H1 (cell line): Measurements from ENCODE around the gene IL16. TPM values are rescaled to one million over a fixed set of nuclear protein-coding genes. Genes with fewer than 3 reads are reported as not detected.

Source experiments
- CTCF ChIA-PET: fragments of 300-600 bp; sonication (Branson Sonifier 250); formaldehyde crosslinking; loops from one replicate; lab custom pipeline; 2021; ENCODE audit not compliant: partially characterized antibody; lab: Charles Lee
- POLR2A ChIA-PET: fragments of 300-600 bp; sonication (Branson Sonifier 250); formaldehyde crosslinking; loops from one replicate; lab custom pipeline; 2021; ENCODE audit warnings: inconsistent platforms; ENCODE audit not compliant: partially characterized antibody; lab: Charles Lee
- DNase-seq, 2 experiments: peaks; one replicate each; pipeline versions ENCODE4 v3.0.0 to v3.0.0-alpha.2; 2010 to 2022; ENCODE audit warnings: low spot score in 2 of 2, low read depth in 1 of 2, mixed read lengths in 1 of 2
- FAIRE-seq: peaks from 2 replicates; lab custom pipeline; 2011; peaks lifted over from hg19 to GRCh38; lab: Jason Lieb, UNC
- H2AFZ ChIP-seq: 2 replicates; pipeline ENCODE4 v1.8.1; 2012; ENCODE audit warnings: low read length, inconsistent platforms
- H2AK5ac ChIP-seq: 2 replicates; pipeline ENCODE4 v1.6.1; 2013; ENCODE audit warnings: low read depth, low read length
- H2BK120ac ChIP-seq: replicated peaks from 2 replicates; pipeline ENCODE3; 2013; ENCODE audit warnings: low read depth, low read length, inconsistent platforms
- H2BK12ac ChIP-seq: 2 replicates; pipeline ENCODE4 v1.6.1; 2013; ENCODE audit warnings: low read depth, low read length
- H2BK15ac ChIP-seq: 2 replicates; pipeline ENCODE4 v1.6.1; 2013; ENCODE audit warnings: low read length
- H2BK20ac ChIP-seq: 2 replicates; pipeline ENCODE4 v1.6.1; 2013; ENCODE audit warnings: low read length
- H2BK5ac ChIP-seq: 2 replicates; pipeline ENCODE4 v1.6.1; 2013; ENCODE audit warnings: low read depth, low read length
- H3K14ac ChIP-seq: 2 replicates; pipeline ENCODE4 v1.6.1; 2013; ENCODE audit warnings: inconsistent platforms; ENCODE audit not compliant: insufficient read length
- H3K18ac ChIP-seq: 2 replicates; pipeline ENCODE4 v1.6.1; 2013; ENCODE audit warnings: low read length; ENCODE audit errors: extremely low read depth
- H3K23ac ChIP-seq: 2 replicates; pipeline ENCODE4 v1.6.1; 2013; ENCODE audit warnings: inconsistent platforms; ENCODE audit not compliant: insufficient read length
- H3K23me2 ChIP-seq: 2 replicates; pipeline ENCODE4 v1.6.1; 2013; ENCODE audit warnings: low read depth, low read length
- H3K27ac ChIP-seq: 2 replicates; pipeline ENCODE4 v1.6.1; 2011; ENCODE audit warnings: low read depth, low read length, inconsistent platforms
- H3K27me3 ChIP-seq, 4 experiments: replicated peaks in 1 of 4; 1 replicate in 1 of 4; 2 replicates in 3 of 4; pipeline versions ENCODE4 v1.6.1 to v1.8.1; 2011 to 2013; ENCODE audit warnings: low read length in 3 of 4, mild to moderate bottlenecking in 3 of 4, inconsistent platforms in 2 of 4, mixed read lengths in 2 of 4, moderate library complexity in 1 of 4; ENCODE audit not compliant: control insufficient read depth in 3 of 4, insufficient read depth in 3 of 4; ENCODE audit errors: extremely low read depth in 1 of 4
- H3K36me3 ChIP-seq, 4 experiments: 2 replicates each; pipeline versions ENCODE4 v1.6.1 to v1.8.1; 2011 to 2013; ENCODE audit warnings: mild to moderate bottlenecking in 4 of 4, low read length in 3 of 4, moderate library complexity in 2 of 4, control low read depth in 1 of 4, inconsistent platforms in 1 of 4; ENCODE audit not compliant: insufficient read depth in 4 of 4, control insufficient read depth in 2 of 4
- H3K4ac ChIP-seq: replicated peaks from 2 replicates; pipeline ENCODE3; 2013; ENCODE audit warnings: low read length, low read depth, mixed read lengths, inconsistent platforms; ENCODE audit not compliant: insufficient read length
- H3K4me1 ChIP-seq, 4 experiments: replicated peaks in 1 of 4; 1 replicate in 1 of 4; 2 replicates in 3 of 4; pipeline versions ENCODE4 v1.6.1 to v1.8.1; 2011 to 2013; ENCODE audit warnings: low read length in 3 of 4, inconsistent platforms in 2 of 4, mixed read lengths in 1 of 4; ENCODE audit not compliant: insufficient read depth in 4 of 4, control insufficient read depth in 3 of 4
- H3K4me2 ChIP-seq, 2 experiments: 2 replicates each; pipeline versions ENCODE4 v1.6.1 to v1.8.1; 2011 to 2013; ENCODE audit warnings: low read depth in 2 of 2, low read length in 2 of 2, control low read depth in 1 of 2, inconsistent platforms in 1 of 2, mild to moderate bottlenecking in 1 of 2; ENCODE audit not compliant: insufficient read depth in 1 of 2
- H3K4me3 ChIP-seq, 4 experiments: fragments of 200-600, 300-600 bp in 1 of 4; sonication (generic), shearing (Covaris generic), sonication (Bioruptor Twin) in 1 of 4; 2 replicates each; pipeline versions ENCODE4 v1.5.1 to v1.8.1; 2011 to 2016; ENCODE audit warnings: low read length in 4 of 4, low read depth in 3 of 4, control low read depth in 2 of 4, inconsistent platforms in 2 of 4, mild to moderate bottlenecking in 2 of 4, mixed read lengths in 1 of 4, moderate library complexity in 1 of 4; ENCODE audit not compliant: insufficient read depth in 2 of 4; ENCODE audit errors: extremely low read depth in 1 of 4
- H3K56ac ChIP-seq: replicated peaks from 2 replicates; pipeline ENCODE3; 2013; ENCODE audit warnings: low read depth, mild to moderate bottlenecking, mixed read lengths, low read length, inconsistent platforms; ENCODE audit not compliant: insufficient read length
- H3K79me1 ChIP-seq: 2 replicates; pipeline ENCODE4 v1.6.1; 2013; ENCODE audit warnings: low read depth, low read length, control low read depth
- H3K79me2 ChIP-seq, 2 experiments: 2 replicates each; pipeline versions ENCODE4 v1.6.1 to v1.8.1; 2012 to 2013; ENCODE audit warnings: low read length in 2 of 2, mild to moderate bottlenecking in 2 of 2, inconsistent platforms in 1 of 2; ENCODE audit not compliant: insufficient read depth in 2 of 2, control insufficient read depth in 1 of 2
- H3K9ac ChIP-seq, 4 experiments: replicated peaks in 1 of 4; 1 replicate in 1 of 4; 2 replicates in 3 of 4; pipeline versions ENCODE4 v1.6.1 to v1.8.1; 2011 to 2013; ENCODE audit warnings: low read depth in 3 of 4, low read length in 3 of 4, control low read depth in 2 of 4, mild to moderate bottlenecking in 2 of 4, moderate library complexity in 2 of 4, inconsistent platforms in 1 of 4; ENCODE audit errors: extremely low read depth in 1 of 4
- H3K9me3 ChIP-seq, 2 experiments: 2 replicates each; pipeline versions ENCODE4 v1.6.1 to v1.8.1; 2012 to 2013; ENCODE audit warnings: mild to moderate bottlenecking in 2 of 2, moderate library complexity in 2 of 2, control low read depth in 1 of 2, inconsistent platforms in 1 of 2, low read depth in 1 of 2, low read length in 1 of 2, mixed read lengths in 1 of 2; ENCODE audit not compliant: insufficient read depth in 2 of 2
- H4K20me1 ChIP-seq, 2 experiments: replicated peaks in 1 of 2; 2 replicates each; pipeline versions ENCODE3 to v1.8.1; 2011 to 2013; ENCODE audit warnings: inconsistent platforms in 2 of 2, low read length in 2 of 2, mild to moderate bottlenecking in 1 of 2; ENCODE audit not compliant: insufficient read depth in 2 of 2, control insufficient read depth in 1 of 2
- H4K5ac ChIP-seq: 2 replicates; pipeline ENCODE4 v1.6.1; 2013; ENCODE audit warnings: low read length, low read depth, mixed read lengths, inconsistent platforms; ENCODE audit not compliant: insufficient read length
- H4K8ac ChIP-seq: 2 replicates; pipeline ENCODE4 v1.8.0; 2013; ENCODE audit warnings: mild to moderate bottlenecking, moderate library complexity, low read length, inconsistent platforms; ENCODE audit not compliant: insufficient read depth; ENCODE audit errors: extremely low read depth
- H4K91ac ChIP-seq: replicated peaks from 2 replicates; pipeline ENCODE3; 2013; ENCODE audit warnings: low read length, mixed read lengths, inconsistent platforms; ENCODE audit not compliant: insufficient read length
- CHD2 ChIP-seq: IDR thresholded peaks from 2 replicates; pipeline ENCODE4 v1.6.1; 2012; ENCODE audit warnings: low read length, improper control_type of control experiment
- EGR1 ChIP-seq: IDR thresholded peaks from 2 replicates; pipeline ENCODE4 v1.6.1; 2011; ENCODE audit warnings: low read depth, low read length, borderline replicate concordance
- FOSL1 ChIP-seq: IDR thresholded peaks from 2 replicates; pipeline ENCODE4 v1.6.1; 2011; ENCODE audit warnings: mild to moderate bottlenecking, low read depth, low read length, moderate library complexity; ENCODE audit not compliant: insufficient read depth
- JUN ChIP-seq: IDR thresholded peaks from 2 replicates; pipeline ENCODE4 v1.6.1; 2011; ENCODE audit warnings: low read depth, mild to moderate bottlenecking, improper control_type of control experiment, low read length
- JUND ChIP-seq: IDR thresholded peaks from 2 replicates; pipeline ENCODE4 v1.6.1; 2011; ENCODE audit warnings: mild to moderate bottlenecking, improper control_type of control experiment, low read length
- KDM4A ChIP-seq: IDR thresholded peaks from one replicate; pipeline ENCODE4 v1.7.1; 2012; ENCODE audit warnings: low read depth, mild to moderate bottlenecking, moderate library complexity, low read length, inconsistent platforms; ENCODE audit not compliant: severe bottlenecking
- POLR2A ChIP-seq, 2 experiments: IDR thresholded peaks; 1 replicate in 1 of 2; 2 replicates in 1 of 2; pipeline ENCODE4 v1.6.1; 2011; ENCODE audit warnings: low read depth in 2 of 2, low read length in 2 of 2, mild to moderate bottlenecking in 2 of 2; ENCODE audit errors: control extremely low read depth in 1 of 2
- RNF2 ChIP-seq: fragments of 200-900, 300-1000 bp; sonication (generic); IDR thresholded peaks from 2 replicates; pipeline ENCODE4 v1.7.1; 2016; ENCODE audit warnings: borderline replicate concordance, low read depth, mild to moderate bottlenecking, antibody characterized with exemption, low read length; ENCODE audit not compliant: poor library complexity, severe bottlenecking; ENCODE audit errors: missing control alignments
- RXRA ChIP-seq: IDR thresholded peaks from 2 replicates; pipeline ENCODE4 v1.6.1; 2011; ENCODE audit warnings: low read depth, mild to moderate bottlenecking, low read length, moderate library complexity; ENCODE audit not compliant: insufficient read depth
- SAP30 ChIP-seq: fragments of 300-600 bp; sonication (generic); IDR thresholded peaks from 2 replicates; pipeline ENCODE4 v1.7.1; 2012; ENCODE audit warnings: low read length, moderate library complexity, mild to moderate bottlenecking, inconsistent platforms; ENCODE audit not compliant: insufficient read depth, insufficient replicate concordance
- SIN3A ChIP-seq, 2 experiments: IDR thresholded peaks in 1 of 2; conservative IDR thresholded peaks in 1 of 2; 2 replicates each; pipeline ENCODE4 v1.6.1; 2011 to 2012; ENCODE audit warnings: low read length in 2 of 2, improper control_type of control experiment in 1 of 2, low read depth in 1 of 2, mild to moderate bottlenecking in 1 of 2
- SIRT6 ChIP-seq: IDR thresholded peaks from one replicate; pipeline ENCODE4 v1.7.1; 2012; ENCODE audit warnings: low read length, inconsistent platforms
- SIX5 ChIP-seq: IDR thresholded peaks from 2 replicates; pipeline ENCODE4 v1.6.1; 2011; ENCODE audit warnings: mild to moderate bottlenecking, low read depth, low read length
- TAF1 ChIP-seq: IDR thresholded peaks from 2 replicates; pipeline ENCODE4 v1.6.1; 2011; ENCODE audit warnings: mild to moderate bottlenecking, low read depth, low read length
- TBP ChIP-seq: IDR thresholded peaks from 2 replicates; pipeline ENCODE4 v1.6.1; 2011; ENCODE audit warnings: low read depth, low read length, improper control_type of control experiment
- WGBS, 2 experiments: shearing (Covaris generic) in 1 of 2; methylation state at CpG; one replicate each; pipeline versions ENCODE4 v1.1.6 to v1.1.7; 2013 to 2015; ENCODE audit warnings: low lambda C conversion rate in 2 of 2, mixed read lengths in 2 of 2, inconsistent platforms in 1 of 2, low coverage in 1 of 2, missing lambda C conversion rate in 1 of 2; ENCODE audit not compliant: insufficient replicate concordance in 2 of 2, insufficient coverage in 1 of 2, insufficient read length in 1 of 2; ENCODE audit errors: extremely low coverage in 1 of 2, missing lambda C conversion rate in 1 of 2; 5-methylcytosine and 5-hydroxymethylcytosine counted together
- polyA plus RNA-seq, 7 experiments: library from polyadenylated mRNA; depleted of rRNA in 3 of 7; stranded (reverse) in 5 of 7; unstranded in 2 of 7; fragments of >200 nt in 5 of 7; fragments of 200-250 nt in 2 of 7; gene quantifications; 1 replicate in 5 of 7; 2 replicates in 1 of 7; 4 replicates in 1 of 7; pipeline versions ENCODE4 v1.2.1 to v1.2.3, GENCODE V29; 2011 to 2013; ENCODE audit warnings: missing spikeins in 2 of 7, mixed read lengths in 2 of 7
- total RNA-seq: library from RNA; stranded (reverse); fragmentation: NEBNext Ultra II Directional; extraction: Animal tissue kit (Norgen Biotek cat#: 25700); gene quantifications from 2 replicates; pipeline ENCODE4 v1.2.1, GENCODE V29; 2021

IL16 gene
- total and polyA plus RNA-seq, 2 of the 8 experiments (the other 6 are each of a cell fraction or from before 2014, with no cell fraction given), result 0.03 to 0.09 TPM

GRCh38 chr15:81258455-81258854 lies 61.8 kb downstream of the IL16 start:
- CTCF ChIA-PET, result interaction anchor here (0.6 to 12.0 kb wide), 11 partner anchors 9 to 267 kb away, joined by 3 to 84 read pairs (median 3); no protein-coding TSS in a partner anchor
- H3K27me3 ChIP-seq, result no peaks in the 10 kb centered on the region
- H3K79me1 ChIP-seq, result no peaks in the 10 kb centered on the region
- 81% methylated on average over 8 of the region's 8 CpGs; no CpG with 5 or more reads in 1 of the 2 experiments for WGBS, 2 experiments
- H3K14ac ChIP-seq, result no peak overlapping the region
- no peaks in the 10 kb centered on the region for H3K9me3 ChIP-seq
- H3K56ac ChIP-seq, result no peak overlapping the region
- no peak overlapping the region for H3K27ac ChIP-seq
- H3K23ac ChIP-seq, result no peak overlapping the region
- H4K20me1 ChIP-seq, result no peaks in the 10 kb centered on the region
- H3K4me3 ChIP-seq, result no peak overlapping the region
- no peak overlapping the region for H3K4me2 ChIP-seq
- DNase-seq (no peak), FAIRE-seq (no peak)
- no peak overlapping the region for H2BK5ac ChIP-seq
- POLR2A ChIA-PET, result no interaction called here
- H2BK12ac ChIP-seq, result no peak overlapping the region
- H3K4ac ChIP-seq, result no peak overlapping the region
- H3K23me2 ChIP-seq, result no peaks in the 10 kb centered on the region
- no peak overlapping the region for H3K9ac ChIP-seq
- H2BK15ac ChIP-seq, result no peak overlapping the region
- no peaks in the 10 kb centered on the region for H3K36me3 ChIP-seq
- H4K91ac ChIP-seq, result no peak overlapping the region
- H4K5ac ChIP-seq, result no peak overlapping the region
- no peak overlapping the region for H2BK120ac ChIP-seq
- H4K8ac ChIP-seq, result no peak overlapping the region
- H3K18ac ChIP-seq, result no peak overlapping the region
- no peak overlapping the region for H2AK5ac ChIP-seq
- H2BK20ac ChIP-seq, result no peak overlapping the region
- H2AFZ ChIP-seq, result no peak overlapping the region
- H3K79me2 ChIP-seq, result no peaks in the 10 kb centered on the region
- H3K4me1 ChIP-seq, result no peaks in the 10 kb centered on the region
- TF ChIP-seq FOSL1, result no peak
- TF ChIP-seq POLR2A (IDR thresholded peaks at IDR 0.05; ENCODE audit: control extremely low read depth in 1 of 2, low read depth in 2 of 2, low read length in 2 of 2), result no peak
- TF ChIP-seq CHD2, result no peak
- TF ChIP-seq SIRT6, result no peak
- no peak for TF ChIP-seq JUND
- no peak for TF ChIP-seq EGR1
- no peak for TF ChIP-seq KDM4A
- no peak for TF ChIP-seq TBP
- no peak for TF ChIP-seq SIN3A (conservative IDR thresholded peaks at IDR 0.05 in 1 of 2, IDR thresholded peaks at IDR 0.05 in 1 of 2; ENCODE audit: low read depth in 1 of 2, low read length in 2 of 2)
- no peak for TF ChIP-seq RNF2
- no peak for TF ChIP-seq SAP30
- no peak for TF ChIP-seq SIX5
- no peak for TF ChIP-seq JUN
- no peak for TF ChIP-seq TAF1
- no peak for TF ChIP-seq RXRA
